Esophagus muscularis mucosa (tissue), 4 donors: ENCODE measurements around the gene TBCC. TPM values are rescaled to one million over a fixed set of nuclear protein-coding genes. Genes with fewer than 3 reads are reported as not detected.

Source experiments
- DNase-seq: peaks from one replicate; pipeline ENCODE4 v3.0.0-alpha.2; 2017; ENCODE audit errors: extremely low spot score
- H3K27ac ChIP-seq, 4 donors: fragments of 200-600 bp; sonication (generic); replicated peaks in 1 of 4; 1 replicate in 3 of 4; 2 replicates in 1 of 4; pipeline ENCODE4 v1.5.1; 2016 to 2019; ENCODE audit warnings: mild to moderate bottlenecking in 1 of 4
- H3K27me3 ChIP-seq, 4 donors: fragments of 200-600 bp; sonication (generic); one replicate each; pipeline versions ENCODE4 v1.5.1 to v1.6.0; 2016 to 2019
- H3K36me3 ChIP-seq, 4 donors: fragments of 200-600 bp; sonication (generic); one replicate each; pipeline ENCODE4 v1.5.1; 2016 to 2019
- H3K4me1 ChIP-seq, 4 donors: fragments of 200-600 bp; sonication (generic); one replicate each; pipeline ENCODE4 v1.5.1; 2016 to 2019
- H3K4me3 ChIP-seq, 4 donors: fragments of 200-600 bp; sonication (generic); 1 replicate in 2 of 4; 2 replicates in 2 of 4; pipeline ENCODE4 v1.5.1; 2016 to 2019; ENCODE audit warnings: mild to moderate bottlenecking in 4 of 4, moderate library complexity in 1 of 4
- H3K9me3 ChIP-seq, 4 donors: fragments of 200-600 bp; sonication (generic); 1 replicate in 3 of 4; 2 replicates in 1 of 4; pipeline ENCODE4 v1.5.1; 2016 to 2019
- EP300 ChIP-seq: sonication (generic); formaldehyde crosslinking; IDR thresholded peaks from one replicate; pipeline ENCODE4 v1.6.1; 2017; ENCODE audit warnings: antibody characterized with exemption
- POLR2A ChIP-seq: fragments of 450-650 bp; IDR thresholded peaks from one replicate; pipeline ENCODE4 v1.6.1; 2017; ENCODE audit warnings: antibody characterized with exemption, moderate library complexity, mild to moderate bottlenecking, low read depth
- POLR2AphosphoS5 ChIP-seq, 2 donors: sonication (generic); formaldehyde crosslinking; IDR thresholded peaks; one replicate each; pipeline ENCODE4 v1.6.1; 2017; ENCODE audit warnings: antibody characterized with exemption in 2 of 2
- WGBS: methylation state at CpG from one replicate; pipeline ENCODE4 v1.1.5; 2018; 5-methylcytosine and 5-hydroxymethylcytosine counted together
- intact Hi-C: fragments of 100-400 bp; cut with DNase I; formaldehyde crosslinking; loops from one replicate; pipeline ENCODE4 v1.15.1; 2023
- total RNA-seq, 4 donors: library from RNA; depleted of rRNA; stranded (reverse); fragments of >200 nt; gene quantifications; one replicate each; pipeline versions ENCODE4 v1.1.0 to v1.2.1, GENCODE V29; 2016
- TF ChIP-seq, protein P1 (sequence below), 3 experiments: fragments of 200-600 bp in 2 of 3; fragments of 450-650 bp in 1 of 3; sonication (generic) in 2 of 3; IDR thresholded peaks; one replicate each; pipeline ENCODE4 v1.5.1; 2017 to 2019; ENCODE audit warnings: antibody characterized with exemption in 3 of 3, mild to moderate bottlenecking in 2 of 3, moderate library complexity in 1 of 3

TBCC gene
- total RNA-seq, 4 donors from 2014 or later: 33.2 to 41.9 (median 38.5) TPM

DNA sequence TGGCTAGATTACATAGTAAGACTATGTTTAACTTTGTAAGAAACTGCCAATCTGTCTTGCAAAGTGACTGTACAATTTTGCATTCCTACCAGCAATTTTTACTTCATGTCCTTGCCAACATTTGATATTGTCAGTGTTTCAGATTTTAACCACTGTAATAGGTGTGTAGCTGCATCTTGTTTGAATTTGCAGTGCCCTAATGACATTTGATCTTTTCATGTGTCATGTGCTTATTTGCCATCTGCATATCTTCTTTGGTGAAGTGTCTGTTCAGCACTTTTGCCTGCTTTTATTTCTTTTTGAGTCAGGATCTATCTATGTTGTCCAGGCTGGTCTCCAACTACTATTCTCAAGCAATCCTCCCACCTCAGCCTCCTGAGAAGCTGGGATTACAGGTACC, 21.1 kb downstream of the TBCC start:
- Histone ChIP-seq H3K9me3 (no peaks in the 10 kb centered on the region), H3K4me1 (peaks cover 10 to 30% (median 23%) of the 10 kb centered on the region in 4 donors), H3K4me3 (no peak overlapping the region), H3K36me3 (peaks cover 0 to 11% (median 3%) of the 10 kb centered on the region in 4 donors), H3K27ac (no peak overlapping the region), H3K27me3 (no peaks in the 10 kb centered on the region)
- TF ChIP-seq, protein P1, sequence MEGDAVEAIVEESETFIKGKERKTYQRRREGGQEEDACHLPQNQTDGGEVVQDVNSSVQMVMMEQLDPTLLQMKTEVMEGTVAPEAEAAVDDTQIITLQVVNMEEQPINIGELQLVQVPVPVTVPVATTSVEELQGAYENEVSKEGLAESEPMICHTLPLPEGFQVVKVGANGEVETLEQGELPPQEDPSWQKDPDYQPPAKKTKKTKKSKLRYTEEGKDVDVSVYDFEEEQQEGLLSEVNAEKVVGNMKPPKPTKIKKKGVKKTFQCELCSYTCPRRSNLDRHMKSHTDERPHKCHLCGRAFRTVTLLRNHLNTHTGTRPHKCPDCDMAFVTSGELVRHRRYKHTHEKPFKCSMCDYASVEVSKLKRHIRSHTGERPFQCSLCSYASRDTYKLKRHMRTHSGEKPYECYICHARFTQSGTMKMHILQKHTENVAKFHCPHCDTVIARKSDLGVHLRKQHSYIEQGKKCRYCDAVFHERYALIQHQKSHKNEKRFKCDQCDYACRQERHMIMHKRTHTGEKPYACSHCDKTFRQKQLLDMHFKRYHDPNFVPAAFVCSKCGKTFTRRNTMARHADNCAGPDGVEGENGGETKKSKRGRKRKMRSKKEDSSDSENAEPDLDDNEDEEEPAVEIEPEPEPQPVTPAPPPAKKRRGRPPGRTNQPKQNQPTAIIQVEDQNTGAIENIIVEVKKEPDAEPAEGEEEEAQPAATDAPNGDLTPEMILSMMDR (IDR thresholded peaks at IDR 0.05): no peak
- TF ChIP-seq POLR2AphosphoS5 (IDR thresholded peaks at IDR 0.05): no peak
- TF ChIP-seq POLR2A: no peak
- no peak for TF ChIP-seq EP300
- intact Hi-C loops: loop anchor here (5.0 kb wide), 1 partner anchor 33 kb away; no protein-coding TSS in a partner anchor
- DNase-seq: no peak

GRCh38 chr6:42722497-42722896, 23.4 kb downstream of the TBCC start, which contains the start of gene PRPH2:
TSS of gene PRPH2 (minus strand) at chr6:42722597. CDS start at chr6:42722334, 263 bp downstream.
- Histone ChIP-seq H3K9me3 (no peaks in the 10 kb centered on the region), H3K4me3 (no peak within 1 kb of the TSS), H3K4me1 (peaks cover 9 to 27% (median 20%) of the 10 kb centered on the region in 4 donors), H3K36me3 (peaks cover 0 to 11% (median 3%) of the 10 kb centered on the region in 4 donors), H3K27ac (no peak within 1 kb of the TSS), H3K27me3 (no peaks in the 10 kb centered on the region)
- DNase-seq: no peak
- 91% methylated on average over 6 of the region's 6 CpGs for WGBS
- TF ChIP-seq, protein P1 (IDR thresholded peaks at IDR 0.05): no peak
- TF ChIP-seq EP300: no peak
- intact Hi-C loops: no loop called here

DNA sequence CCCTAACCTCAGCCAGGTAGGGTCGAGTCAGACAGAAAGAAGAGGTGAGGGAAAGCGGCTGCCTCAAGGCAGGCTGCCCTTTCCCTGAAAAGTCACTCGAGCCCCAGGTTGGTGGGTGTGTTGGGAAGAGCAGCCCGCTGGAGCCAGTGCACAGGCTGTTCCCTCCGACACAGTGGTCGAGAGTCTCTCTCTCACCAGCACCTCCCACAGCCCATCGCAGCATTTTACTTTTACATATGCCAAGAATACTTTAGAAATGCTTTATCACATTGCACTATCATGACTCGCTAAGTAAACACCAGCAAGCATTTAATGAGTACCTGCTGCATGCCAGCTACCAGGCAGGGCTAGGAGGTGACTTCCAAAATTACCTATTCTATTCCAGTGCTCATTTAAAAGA, 25.2 kb downstream of the TBCC start:
- WGBS: 82% methylated on average over 8 of the region's 8 CpGs
- H3K4me3 ChIP-seq: no peak overlapping the region
- H3K9me3 ChIP-seq: no peaks in the 10 kb centered on the region
- no peak for DNase-seq
- intact Hi-C loops: no loop called here
- no peak overlapping the region for H3K27ac ChIP-seq
- peaks cover 0 to 11% (median 4%) of the 10 kb centered on the region in 4 donors for H3K4me1 ChIP-seq
- no peak for TF ChIP-seq POLR2A
- TF ChIP-seq EP300: no peak
- no peak for TF ChIP-seq POLR2AphosphoS5 (IDR thresholded peaks at IDR 0.05)
- TF ChIP-seq, protein P1 (IDR thresholded peaks at IDR 0.05): no peak
- H3K36me3 ChIP-seq: peaks cover 0 to 11% (median 3%) of the 10 kb centered on the region in 4 donors
- H3K27me3 ChIP-seq: no peaks in the 10 kb centered on the region

DNA sequence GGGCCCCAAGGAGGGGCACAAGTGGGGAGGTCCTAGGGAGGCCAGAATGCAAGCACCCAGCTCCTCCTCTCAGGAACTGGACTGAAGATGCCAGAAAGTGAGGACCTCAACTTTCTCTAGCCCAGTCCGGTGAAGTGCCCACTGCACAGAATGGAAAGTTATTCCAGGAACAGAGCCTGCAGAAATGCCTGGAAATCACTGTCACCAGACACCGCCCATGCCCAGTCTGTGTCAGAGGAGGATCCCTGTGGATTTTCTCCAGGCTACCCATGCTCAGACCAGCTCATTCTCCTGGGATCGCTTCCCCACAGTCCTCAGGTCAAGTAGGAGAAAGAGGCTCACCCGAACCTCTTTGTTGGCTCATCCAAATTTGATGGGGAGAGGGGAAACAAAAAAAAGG, 30.0 kb downstream of the TBCC start:
- 98% methylated on average over 4 of the region's 4 CpGs for WGBS
- intact Hi-C loops: no loop called here

More for the DNA sequence above, 30.0 kb downstream of the TBCC start:
- no peaks in the 10 kb centered on the region for H3K4me1 ChIP-seq
- peaks cover 0 to 14% (median 4%) of the 10 kb centered on the region in 4 donors for H3K9me3 ChIP-seq
- no peak for TF ChIP-seq POLR2A
- TF ChIP-seq POLR2AphosphoS5 (IDR thresholded peaks at IDR 0.05): no peak
- TF ChIP-seq EP300: no peak
- TF ChIP-seq, protein P1 (IDR thresholded peaks at IDR 0.05): no peak
- H3K36me3 ChIP-seq: no peaks in the 10 kb centered on the region
- no peak for DNase-seq
- H3K4me3 ChIP-seq: no peak overlapping the region
- H3K27ac ChIP-seq: no peak overlapping the region
- no peaks in the 10 kb centered on the region for H3K27me3 ChIP-seq
